Smooth muscle cell of the brain vasculature (primary cell): ENCODE data around the gene ACSS1.

ENCODE experiments used
- DNase-seq: peaks from one replicate; pipeline ENCODE4 v3.0.0-alpha.2; 2012; ENCODE audit warnings: low read depth, low spot score

ACSS1 gene

GRCh38 chr20:25059866-25060465, 2.0 kb upstream of the ACSS1 start:
- DNase-seq = no peak

- DNase-seq = no peak
Observed at GRCh38 chr20:25058847-25059810, 1.2 kb upstream of the ACSS1 start.

- no peak for DNase-seq
Observed at GRCh38 chr20:25057234-25058050, 497 bp downstream of the ACSS1 start.

GRCh38 chr20:25056690-25057233, 1.2 kb downstream of the ACSS1 start:
- no peak for DNase-seq

GRCh38 chr20:25055711-25056495, 2.0 kb downstream of the ACSS1 start:
- DNase-seq = no peak

- no peak for DNase-seq
Observed at GRCh38 chr20:25054995-25055629, 2.8 kb downstream of the ACSS1 start.

DNA sequence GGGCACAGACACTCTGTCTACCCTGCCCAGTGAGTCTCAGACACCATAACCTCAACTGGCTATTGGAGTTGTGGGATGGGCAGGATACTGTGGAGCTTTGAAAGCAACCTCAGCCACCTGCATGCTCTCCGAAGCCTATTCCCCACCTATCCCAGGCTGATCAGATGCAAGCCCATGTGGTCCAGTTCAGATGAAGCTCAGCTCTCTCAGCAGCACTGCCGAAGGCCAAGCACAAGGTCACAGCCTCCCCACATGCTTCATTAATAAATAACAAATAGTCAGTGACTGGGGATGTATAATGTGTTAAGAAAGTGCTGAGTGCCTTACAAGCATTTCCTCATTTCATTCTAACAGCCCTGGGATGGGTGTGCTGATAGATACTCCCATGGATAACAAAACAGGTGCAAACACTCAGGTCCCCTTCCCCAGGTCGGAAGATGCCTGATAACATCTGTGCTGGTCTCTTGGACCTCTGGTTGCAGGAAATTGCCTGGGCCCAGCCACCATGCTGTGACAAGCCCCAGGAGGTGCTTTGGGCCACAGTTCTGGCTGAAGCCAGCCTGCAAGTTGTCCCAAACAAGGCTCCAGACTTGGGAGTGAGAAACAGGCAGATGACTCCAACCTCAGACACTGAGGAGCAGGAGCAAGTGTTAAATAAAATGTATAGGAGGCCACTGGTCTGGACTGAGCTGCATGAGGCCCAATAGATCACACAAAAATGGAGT, 3.7 kb downstream of the ACSS1 start:
- no peak for DNase-seq

GRCh38 chr20:25053255-25054031, 4.5 kb downstream of the ACSS1 start:
- DNase-seq = no peak

DNA sequence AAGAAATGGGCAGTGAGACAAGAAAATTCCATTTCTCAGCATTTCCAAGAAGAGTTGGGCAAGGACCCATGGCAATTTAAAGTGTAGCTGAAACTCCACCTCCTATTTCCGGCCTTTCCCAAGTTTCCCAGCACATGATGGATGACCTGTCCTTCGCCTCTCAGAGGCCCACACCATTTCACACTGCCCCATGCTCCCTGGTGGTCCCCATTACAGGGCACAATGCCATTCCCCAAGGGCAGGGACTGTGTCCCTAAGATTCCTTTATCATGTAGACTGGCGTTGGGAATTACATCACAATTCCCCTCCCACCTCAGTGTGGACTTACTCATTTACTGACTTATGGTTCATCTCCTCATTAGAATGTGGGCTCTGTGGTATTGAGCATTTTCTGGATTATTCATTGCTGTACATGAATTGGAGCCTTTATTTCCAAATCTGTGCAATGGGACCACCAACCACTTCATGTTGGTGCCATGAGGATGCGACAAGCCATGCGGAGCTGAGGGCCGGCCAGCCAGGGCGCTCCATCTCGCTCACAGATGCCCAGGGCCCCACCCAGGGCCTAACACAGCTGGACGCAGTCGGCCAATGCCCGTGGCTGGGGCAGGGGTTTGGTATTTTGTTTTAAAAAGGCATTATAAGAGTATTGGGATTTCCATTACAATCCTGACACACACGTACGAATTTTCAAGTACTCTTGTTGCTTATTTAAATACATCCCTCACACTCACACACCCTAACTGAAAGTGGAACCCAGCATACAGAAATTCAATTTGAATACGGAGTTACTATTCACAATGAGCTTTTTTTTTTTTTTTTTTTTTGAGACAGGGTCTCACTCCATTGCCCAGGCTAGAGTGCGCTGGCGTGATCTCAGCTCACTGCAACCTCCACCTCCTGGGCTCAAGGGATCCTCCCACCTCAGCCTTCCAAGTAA, 5.4 kb downstream of the ACSS1 start:
- no peak for DNase-seq

DNA sequence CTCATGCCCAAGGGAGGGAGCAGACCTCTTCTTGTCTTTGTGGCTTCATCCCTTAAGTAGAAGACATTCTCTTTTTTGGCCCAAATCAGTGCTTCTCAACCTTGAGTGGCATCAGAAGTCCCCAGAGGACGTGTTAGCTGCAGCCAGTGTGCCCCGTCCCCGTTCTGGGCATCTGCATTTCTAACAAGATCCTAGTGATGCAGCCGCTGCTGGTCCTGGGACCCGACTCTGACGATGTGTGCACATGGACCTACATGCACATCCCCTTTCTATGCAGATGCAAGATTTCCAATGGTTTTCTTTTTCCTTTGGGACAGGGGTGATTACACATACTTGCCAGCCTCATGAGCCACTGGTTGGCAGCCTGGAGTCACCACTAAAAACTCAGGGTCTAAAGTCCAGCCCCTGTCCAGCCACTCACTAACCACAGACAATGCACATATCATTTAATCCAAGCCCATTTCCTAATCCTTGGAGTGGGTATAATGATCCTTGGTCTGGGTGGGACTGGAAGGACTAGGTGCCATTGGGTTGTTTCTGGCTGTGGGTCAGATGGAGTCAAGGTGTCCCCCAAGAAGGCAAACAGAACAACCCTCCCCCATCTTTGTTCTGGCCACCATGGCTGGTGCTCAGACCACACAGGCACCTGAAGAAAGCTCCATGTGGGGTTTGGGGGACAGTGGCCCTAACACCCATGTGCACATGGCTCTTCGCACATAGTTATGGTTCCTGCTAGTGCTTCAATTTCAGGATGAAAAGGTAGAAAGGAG, 6.4 kb downstream of the ACSS1 start:
- no peak for DNase-seq

DNA sequence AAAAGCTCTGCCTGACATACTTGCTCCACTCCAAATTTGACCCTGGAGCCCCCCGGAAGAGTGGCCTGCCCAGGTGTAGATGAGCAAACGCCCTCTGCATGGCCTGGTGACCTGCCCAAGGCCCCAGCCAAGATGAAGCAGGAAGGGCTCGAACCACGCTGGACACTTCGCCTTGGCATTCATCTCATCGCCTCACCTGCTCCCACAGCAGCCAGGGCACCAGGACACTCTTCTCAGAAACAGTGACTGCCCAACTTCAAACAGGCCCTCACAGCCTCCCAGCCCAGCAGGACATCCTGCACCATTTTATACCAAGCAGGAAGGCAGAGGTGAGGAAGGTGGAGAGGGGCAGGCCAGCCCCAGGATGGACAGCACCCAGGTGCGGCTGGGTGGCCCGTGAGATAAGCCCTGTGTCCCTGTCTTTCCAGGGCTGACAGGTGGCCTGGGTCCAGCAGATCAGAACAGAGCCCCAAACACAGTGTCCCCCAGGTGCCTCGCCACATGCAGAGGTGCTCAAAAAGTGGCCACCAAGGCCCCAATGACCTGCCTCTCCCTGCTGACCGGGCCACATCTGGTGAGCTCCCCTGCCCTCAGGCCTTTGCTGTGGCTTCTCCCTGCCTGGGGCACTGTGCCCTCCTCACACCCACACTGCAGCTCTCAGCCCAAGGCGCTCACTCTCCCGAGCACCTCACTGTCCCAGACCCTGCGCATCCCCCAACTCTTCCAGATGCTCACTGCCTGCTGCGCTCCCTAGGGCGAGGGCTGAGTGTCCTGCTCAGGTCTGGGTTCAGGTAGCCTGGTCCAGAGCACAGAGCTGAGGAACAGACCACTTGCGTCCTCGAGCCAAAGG, 7.2 kb downstream of the ACSS1 start:
- no peak for DNase-seq

DNA sequence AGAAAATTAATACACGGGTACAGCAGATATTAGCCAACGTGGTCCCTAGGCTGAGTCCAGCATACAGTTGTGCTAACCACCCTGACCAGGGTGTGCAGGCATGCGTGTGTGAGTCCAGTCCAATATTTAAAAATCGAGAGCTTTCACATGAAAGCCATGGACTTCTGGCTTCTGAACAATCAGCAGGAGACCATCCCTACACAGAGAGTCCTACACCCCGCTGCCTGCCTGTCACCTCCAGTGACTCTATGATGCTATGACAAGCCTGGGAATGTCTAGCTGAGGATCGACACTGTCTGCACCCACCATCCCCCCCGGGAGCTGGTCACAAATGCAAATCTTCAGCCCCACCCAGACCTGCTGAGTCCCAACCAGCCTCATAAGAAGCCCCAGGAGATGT, 7.9 kb downstream of the ACSS1 start:
- DNase-seq = no peak

GRCh38 chr20:25049261-25050060, 8.5 kb downstream of the ACSS1 start:
- no peak for DNase-seq

GRCh38 chr20:25048519-25048952, 9.4 kb downstream of the ACSS1 start:
- DNase-seq = no peak

GRCh38 chr20:25047766-25048165, 10.2 kb downstream of the ACSS1 start:
- no peak for DNase-seq
